C4-2B (cell line): Measurements from ENCODE around the gene NIT2.
"Not testable (repeated sequence)": the region's sequence is repeated elsewhere in the genome, so short reads cannot be mapped to it uniquely, and the experiment has no call there.

Experiments used
- H3K27ac ChIP-seq: fragments of 450-650 bp; 2 replicates; pipeline ENCODE4 v1.5.1; 2017
- CTCF ChIP-seq: fragments of 450-650 bp; conservative IDR thresholded peaks from 2 replicates; pipeline ENCODE4 v1.5.1; 2017; ENCODE audit warnings: mild to moderate bottlenecking
- ZFX ChIP-seq: fragments of 450-650 bp; IDR thresholded peaks from 2 replicates; pipeline ENCODE4 v1.6.1; 2017

NIT2 gene

GRCh38 chr3:100329800-100330489 lies 4.6 kb upstream of the NIT2 start:
- no peak for TF ChIP-seq ZFX
- TF ChIP-seq CTCF, result no peak
- no peak overlapping the region for H3K27ac ChIP-seq

GRCh38 chr3:100330651-100331050 lies 3.9 kb upstream of the NIT2 start:
- no peak overlapping the region for H3K27ac ChIP-seq
- no peak for TF ChIP-seq CTCF
- TF ChIP-seq ZFX, result no peak

GRCh38 chr3:100331660-100332059 lies 2.9 kb upstream of the NIT2 start:
- TF ChIP-seq CTCF (no peak), ZFX (no peak)
- H3K27ac ChIP-seq, result no peak overlapping the region

- no peak overlapping the region for H3K27ac ChIP-seq
- TF ChIP-seq ZFX (no peak), CTCF (no peak)
Observed at GRCh38 chr3:100333051-100333450, 1.5 kb upstream of the NIT2 start.

DNA sequence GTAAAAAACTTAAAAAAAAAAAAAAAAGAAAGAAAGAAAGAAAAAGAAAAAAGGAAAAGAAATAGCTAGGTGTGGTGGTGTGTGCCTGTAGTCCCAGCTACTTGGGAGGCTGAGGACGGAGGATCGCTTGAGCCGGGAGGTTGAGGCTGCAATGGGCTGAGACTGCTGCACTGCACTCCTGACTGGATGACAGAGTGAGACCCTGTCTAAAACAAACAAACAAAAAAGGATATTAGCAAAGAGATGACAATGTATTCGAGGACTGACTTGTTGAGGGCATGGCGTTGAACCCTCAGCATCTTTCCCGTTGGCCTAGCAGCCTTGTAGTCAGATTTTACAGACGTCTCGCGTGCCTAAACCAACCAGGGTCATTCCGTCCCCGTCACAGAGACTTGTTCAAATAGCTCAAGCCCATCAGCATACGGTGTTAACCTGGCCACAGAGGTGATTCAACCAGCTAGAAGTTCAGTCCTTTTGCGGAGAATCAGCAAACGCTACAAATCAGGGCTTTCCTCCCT lies 528 bp upstream of the NIT2 start:
- TF ChIP-seq ZFX, result no peak
- no peak for TF ChIP-seq CTCF
- peak overlapping the region; percentile 89 for H3K27ac ChIP-seq

DNA sequence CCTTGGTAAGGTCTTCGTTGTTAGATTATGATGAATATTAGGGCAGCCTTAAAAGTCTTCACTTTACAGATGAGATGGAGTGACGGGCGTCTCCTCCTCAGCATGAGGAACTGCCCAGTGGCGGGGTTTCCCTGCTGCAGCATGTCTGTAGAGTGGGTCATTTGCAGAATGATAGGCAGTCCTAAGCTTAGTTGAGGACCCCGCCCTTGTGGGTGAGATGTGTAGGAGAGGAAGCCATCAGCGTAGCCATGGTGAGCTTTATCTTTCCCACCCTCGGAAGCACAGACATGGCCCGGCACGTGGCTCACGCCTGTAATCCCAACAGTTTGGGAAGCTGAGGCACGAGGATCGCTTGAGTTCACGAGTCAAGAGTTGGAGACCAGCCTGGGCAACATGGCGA lies 877 bp downstream of the NIT2 start:
- TF ChIP-seq ZFX (no peak), CTCF (no peak)
- peak overlapping the region; percentile 89 for H3K27ac ChIP-seq

- not testable (repeated sequence) for H3K27ac ChIP-seq
Observed at GRCh38 chr3:100336229-100336628, 1.7 kb downstream of the NIT2 start.

GRCh38 chr3:100338911-100339310 lies 4.4 kb downstream of the NIT2 start:
- no peak for TF ChIP-seq CTCF
- H3K27ac ChIP-seq, result no peak overlapping the region
